Fibroblast of mammary gland (primary cell): Measurements from ENCODE around the gene MS4A6E.

Experiments
- DNase-seq: peaks from one replicate; pipeline ENCODE4 v3.0.0-alpha.2; 2010; ENCODE audit warnings: low read depth
- H3K4me3 ChIP-seq: 2 replicates; pipeline ENCODE4 v1.5.1; 2011; ENCODE audit warnings: low read depth, mild to moderate bottlenecking, low read length, moderate library complexity; ENCODE audit not compliant: control insufficient read depth
- TF ChIP-seq, protein P1 (sequence below): conservative IDR thresholded peaks from 2 replicates; pipeline ENCODE4 v1.5.1; 2011; ENCODE audit warnings: low read depth, low read length, inconsistent platforms; ENCODE audit not compliant: control insufficient read depth, insufficient read depth

The MS4A6E gene

DNA sequence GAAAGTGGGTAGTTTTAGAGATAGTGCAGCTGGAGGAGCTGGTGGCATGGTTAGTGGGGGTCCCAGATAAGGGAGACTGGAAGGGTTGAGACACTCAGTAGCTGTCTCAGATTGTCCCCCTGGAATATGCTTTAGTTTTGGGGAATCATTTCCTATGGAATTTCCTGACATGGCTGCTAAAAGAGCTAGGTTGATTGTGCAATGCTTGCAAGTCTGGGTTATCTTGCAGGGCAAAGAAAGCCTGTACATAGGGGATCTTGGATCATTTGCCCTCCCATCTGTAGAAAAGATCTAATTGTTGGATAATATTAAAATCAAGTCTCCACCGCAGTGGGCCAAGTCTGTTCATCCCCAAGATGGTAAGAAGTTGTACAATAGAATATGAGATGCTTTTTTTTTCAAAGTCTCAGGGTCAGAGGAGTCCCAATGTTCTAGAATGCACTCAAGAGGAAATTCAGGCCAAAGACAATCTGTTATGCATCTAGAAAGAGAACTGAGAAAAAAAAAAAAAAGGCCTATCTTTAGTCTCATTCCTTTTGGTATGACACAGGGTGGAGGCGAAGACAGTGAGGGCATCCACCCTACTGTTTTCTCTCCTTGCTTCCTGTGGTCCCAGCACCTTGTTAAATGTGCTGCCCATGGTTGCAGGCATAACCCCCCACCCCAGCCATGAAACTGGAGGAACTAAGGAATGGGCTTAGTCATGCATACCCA lies 20.2 kb downstream of the MS4A6E start:
- H3K4me3 ChIP-seq: no peak overlapping the region
- TF ChIP-seq, protein P1, sequence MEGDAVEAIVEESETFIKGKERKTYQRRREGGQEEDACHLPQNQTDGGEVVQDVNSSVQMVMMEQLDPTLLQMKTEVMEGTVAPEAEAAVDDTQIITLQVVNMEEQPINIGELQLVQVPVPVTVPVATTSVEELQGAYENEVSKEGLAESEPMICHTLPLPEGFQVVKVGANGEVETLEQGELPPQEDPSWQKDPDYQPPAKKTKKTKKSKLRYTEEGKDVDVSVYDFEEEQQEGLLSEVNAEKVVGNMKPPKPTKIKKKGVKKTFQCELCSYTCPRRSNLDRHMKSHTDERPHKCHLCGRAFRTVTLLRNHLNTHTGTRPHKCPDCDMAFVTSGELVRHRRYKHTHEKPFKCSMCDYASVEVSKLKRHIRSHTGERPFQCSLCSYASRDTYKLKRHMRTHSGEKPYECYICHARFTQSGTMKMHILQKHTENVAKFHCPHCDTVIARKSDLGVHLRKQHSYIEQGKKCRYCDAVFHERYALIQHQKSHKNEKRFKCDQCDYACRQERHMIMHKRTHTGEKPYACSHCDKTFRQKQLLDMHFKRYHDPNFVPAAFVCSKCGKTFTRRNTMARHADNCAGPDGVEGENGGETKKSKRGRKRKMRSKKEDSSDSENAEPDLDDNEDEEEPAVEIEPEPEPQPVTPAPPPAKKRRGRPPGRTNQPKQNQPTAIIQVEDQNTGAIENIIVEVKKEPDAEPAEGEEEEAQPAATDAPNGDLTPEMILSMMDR: no peak
- DNase-seq: no peak

DNA sequence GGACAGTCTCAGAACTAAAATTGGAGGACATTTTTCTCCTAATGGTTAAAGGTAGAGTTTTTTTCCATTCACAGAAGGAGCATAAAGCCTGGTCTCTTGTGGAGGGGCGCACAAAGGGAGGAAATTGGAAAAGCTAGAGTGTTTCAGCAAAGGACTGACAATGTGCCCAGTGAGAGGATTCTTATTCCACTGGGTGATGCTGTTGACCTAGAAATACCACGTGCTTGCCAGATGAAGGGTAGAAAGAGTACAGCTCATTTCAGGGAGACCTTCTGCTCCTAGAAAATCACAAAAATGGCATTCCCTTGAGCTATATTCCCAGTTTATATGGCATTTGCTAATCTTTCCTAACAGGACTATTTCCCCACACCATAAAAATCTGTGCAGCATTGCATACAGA lies 21.1 kb downstream of the MS4A6E start:
- H3K4me3 ChIP-seq: no peak overlapping the region
- DNase-seq: no peak
- TF ChIP-seq, protein P1: no peak

DNA sequence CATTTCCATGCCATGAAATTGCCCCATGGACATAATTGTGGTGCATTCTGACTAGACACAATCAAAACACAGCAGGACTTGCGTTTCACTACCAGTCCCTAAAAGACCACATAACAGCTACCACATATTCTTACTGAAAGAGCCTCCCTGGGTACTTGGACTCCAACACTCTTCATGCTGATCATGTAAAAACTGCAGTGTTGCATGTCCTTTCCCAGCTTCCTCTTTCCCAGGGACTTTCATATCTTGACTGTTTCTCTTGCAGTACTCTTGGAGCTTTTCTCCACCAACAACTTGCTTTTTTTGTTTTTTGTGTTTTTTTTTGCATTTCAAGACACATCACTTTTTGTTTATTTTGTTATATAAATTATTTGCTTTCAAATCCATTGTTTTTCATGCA lies 22.9 kb downstream of the MS4A6E start:
- TF ChIP-seq, protein P1: no peak
- H3K4me3 ChIP-seq: no peak overlapping the region
- no peak for DNase-seq

DNA sequence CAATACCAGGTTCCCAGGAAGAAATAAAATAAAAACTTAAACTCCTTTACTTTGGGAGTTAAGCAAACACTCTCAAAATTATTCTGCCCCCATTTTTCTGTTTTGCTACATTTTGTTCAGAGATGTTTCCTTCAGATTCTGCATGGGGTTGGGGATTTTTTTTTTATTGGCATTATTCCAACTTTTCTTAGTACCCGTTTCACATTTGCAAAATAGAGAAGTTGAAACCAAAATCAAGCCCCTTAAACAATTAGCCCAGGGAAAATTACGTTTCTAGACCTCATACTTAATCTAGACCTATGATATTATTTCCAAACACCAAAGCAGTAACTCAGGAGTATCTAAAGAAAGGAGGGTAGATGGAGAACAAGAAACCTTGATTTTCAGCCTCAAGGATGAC lies 30.7 kb downstream of the MS4A6E start:
- TF ChIP-seq, protein P1: no peak
- H3K4me3 ChIP-seq: no peak overlapping the region
- DNase-seq: no peak

DNA sequence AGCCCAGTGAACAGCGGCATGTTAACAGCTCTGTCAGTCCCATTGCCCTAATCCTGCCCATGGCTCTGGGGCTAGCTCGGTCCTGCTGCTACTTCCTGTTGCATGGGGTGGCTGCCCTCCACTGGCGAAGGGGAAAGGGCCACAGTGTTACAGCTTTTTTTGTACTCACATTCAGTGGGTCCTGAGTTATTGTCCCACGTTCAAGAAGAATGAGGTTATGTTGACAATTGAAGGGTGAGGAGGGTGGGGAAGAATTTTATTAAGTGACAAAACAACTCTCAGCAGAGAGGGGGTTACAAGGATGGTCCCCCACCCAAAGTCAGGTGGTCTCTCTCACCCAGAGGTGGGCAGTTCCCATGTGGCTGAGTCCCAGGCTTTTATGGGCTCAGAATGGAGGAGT lies 33.6 kb downstream of the MS4A6E start:
- DNase-seq: no peak
- no peak overlapping the region for H3K4me3 ChIP-seq
- TF ChIP-seq, protein P1: no peak

DNA sequence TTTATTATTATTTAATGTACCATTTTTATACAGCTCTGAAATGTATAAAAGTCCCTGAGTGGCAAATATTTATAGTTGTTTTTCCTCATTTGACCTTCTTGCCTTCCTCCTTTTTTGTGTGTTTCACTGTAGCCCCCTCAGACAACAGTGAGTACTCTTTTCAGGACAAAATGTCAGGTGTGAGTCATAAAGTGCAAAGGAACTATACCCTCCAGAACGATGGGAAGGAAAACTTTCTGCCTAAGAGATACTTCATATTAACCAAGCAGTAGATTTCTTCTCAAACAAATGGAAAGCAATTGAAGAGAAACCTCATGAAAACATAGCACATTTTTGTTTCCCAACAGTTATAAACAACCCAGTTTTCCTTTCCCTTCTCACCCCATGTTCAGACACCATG lies 35.2 kb downstream of the MS4A6E start:
- no peak overlapping the region for H3K4me3 ChIP-seq
- TF ChIP-seq, protein P1: no peak
- no peak for DNase-seq
